H1 (cell line): ENCODE data around the gene C10orf120. TPM values are rescaled to one million over a fixed set of nuclear protein-coding genes. Genes with fewer than 3 reads are reported as not detected.

Source experiments
- CTCF ChIA-PET: fragments of 300-600 bp; sonication (Branson Sonifier 250); formaldehyde crosslinking; loops from one replicate; lab custom pipeline; 2021; ENCODE audit not compliant: partially characterized antibody; lab: Charles Lee
- POLR2A ChIA-PET: fragments of 300-600 bp; sonication (Branson Sonifier 250); formaldehyde crosslinking; loops from one replicate; lab custom pipeline; 2021; ENCODE audit warnings: inconsistent platforms; ENCODE audit not compliant: partially characterized antibody; lab: Charles Lee
- DNase-seq, 2 experiments: peaks; one replicate each; pipeline versions ENCODE4 v3.0.0 to v3.0.0-alpha.2; 2010 to 2022; ENCODE audit warnings: low spot score in 2 of 2, low read depth in 1 of 2, mixed read lengths in 1 of 2
- FAIRE-seq: peaks from 2 replicates; lab custom pipeline; 2011; peaks lifted over from hg19 to GRCh38; lab: Jason Lieb, UNC
- H2AFZ ChIP-seq: 2 replicates; pipeline ENCODE4 v1.8.1; 2012; ENCODE audit warnings: low read length, inconsistent platforms
- H2AK5ac ChIP-seq: 2 replicates; pipeline ENCODE4 v1.6.1; 2013; ENCODE audit warnings: low read depth, low read length
- H2BK120ac ChIP-seq: replicated peaks from 2 replicates; pipeline ENCODE3; 2013; ENCODE audit warnings: low read depth, low read length, inconsistent platforms
- H2BK12ac ChIP-seq: 2 replicates; pipeline ENCODE4 v1.6.1; 2013; ENCODE audit warnings: low read depth, low read length
- H2BK15ac ChIP-seq: 2 replicates; pipeline ENCODE4 v1.6.1; 2013; ENCODE audit warnings: low read length
- H2BK20ac ChIP-seq: 2 replicates; pipeline ENCODE4 v1.6.1; 2013; ENCODE audit warnings: low read length
- H2BK5ac ChIP-seq: 2 replicates; pipeline ENCODE4 v1.6.1; 2013; ENCODE audit warnings: low read depth, low read length
- H3K14ac ChIP-seq: 2 replicates; pipeline ENCODE4 v1.6.1; 2013; ENCODE audit warnings: inconsistent platforms; ENCODE audit not compliant: insufficient read length
- H3K18ac ChIP-seq: 2 replicates; pipeline ENCODE4 v1.6.1; 2013; ENCODE audit warnings: low read length; ENCODE audit errors: extremely low read depth
- H3K23ac ChIP-seq: 2 replicates; pipeline ENCODE4 v1.6.1; 2013; ENCODE audit warnings: inconsistent platforms; ENCODE audit not compliant: insufficient read length
- H3K23me2 ChIP-seq: 2 replicates; pipeline ENCODE4 v1.6.1; 2013; ENCODE audit warnings: low read depth, low read length
- H3K27ac ChIP-seq: 2 replicates; pipeline ENCODE4 v1.6.1; 2011; ENCODE audit warnings: low read depth, low read length, inconsistent platforms
- H3K27me3 ChIP-seq, 4 experiments: replicated peaks in 1 of 4; 1 replicate in 1 of 4; 2 replicates in 3 of 4; pipeline versions ENCODE4 v1.6.1 to v1.8.1; 2011 to 2013; ENCODE audit warnings: low read length in 3 of 4, mild to moderate bottlenecking in 3 of 4, inconsistent platforms in 2 of 4, mixed read lengths in 2 of 4, moderate library complexity in 1 of 4; ENCODE audit not compliant: control insufficient read depth in 3 of 4, insufficient read depth in 3 of 4; ENCODE audit errors: extremely low read depth in 1 of 4
- H3K36me3 ChIP-seq, 4 experiments: 2 replicates each; pipeline versions ENCODE4 v1.6.1 to v1.8.1; 2011 to 2013; ENCODE audit warnings: mild to moderate bottlenecking in 4 of 4, low read length in 3 of 4, moderate library complexity in 2 of 4, control low read depth in 1 of 4, inconsistent platforms in 1 of 4; ENCODE audit not compliant: insufficient read depth in 4 of 4, control insufficient read depth in 2 of 4
- H3K4ac ChIP-seq: replicated peaks from 2 replicates; pipeline ENCODE3; 2013; ENCODE audit warnings: low read length, low read depth, mixed read lengths, inconsistent platforms; ENCODE audit not compliant: insufficient read length
- H3K4me1 ChIP-seq, 4 experiments: replicated peaks in 1 of 4; 1 replicate in 1 of 4; 2 replicates in 3 of 4; pipeline versions ENCODE4 v1.6.1 to v1.8.1; 2011 to 2013; ENCODE audit warnings: low read length in 3 of 4, inconsistent platforms in 2 of 4, mixed read lengths in 1 of 4; ENCODE audit not compliant: insufficient read depth in 4 of 4, control insufficient read depth in 3 of 4
- H3K4me2 ChIP-seq, 2 experiments: 2 replicates each; pipeline versions ENCODE4 v1.6.1 to v1.8.1; 2011 to 2013; ENCODE audit warnings: low read depth in 2 of 2, low read length in 2 of 2, control low read depth in 1 of 2, inconsistent platforms in 1 of 2, mild to moderate bottlenecking in 1 of 2; ENCODE audit not compliant: insufficient read depth in 1 of 2
- H3K4me3 ChIP-seq, 4 experiments: fragments of 200-600, 300-600 bp in 1 of 4; sonication (generic), shearing (Covaris generic), sonication (Bioruptor Twin) in 1 of 4; 2 replicates each; pipeline versions ENCODE4 v1.5.1 to v1.8.1; 2011 to 2016; ENCODE audit warnings: low read length in 4 of 4, low read depth in 3 of 4, control low read depth in 2 of 4, inconsistent platforms in 2 of 4, mild to moderate bottlenecking in 2 of 4, mixed read lengths in 1 of 4, moderate library complexity in 1 of 4; ENCODE audit not compliant: insufficient read depth in 2 of 4; ENCODE audit errors: extremely low read depth in 1 of 4
- H3K56ac ChIP-seq: replicated peaks from 2 replicates; pipeline ENCODE3; 2013; ENCODE audit warnings: low read depth, mild to moderate bottlenecking, mixed read lengths, low read length, inconsistent platforms; ENCODE audit not compliant: insufficient read length
- H3K79me1 ChIP-seq: 2 replicates; pipeline ENCODE4 v1.6.1; 2013; ENCODE audit warnings: low read depth, low read length, control low read depth
- H3K79me2 ChIP-seq, 2 experiments: 2 replicates each; pipeline versions ENCODE4 v1.6.1 to v1.8.1; 2012 to 2013; ENCODE audit warnings: low read length in 2 of 2, mild to moderate bottlenecking in 2 of 2, inconsistent platforms in 1 of 2; ENCODE audit not compliant: insufficient read depth in 2 of 2, control insufficient read depth in 1 of 2
- H3K9ac ChIP-seq, 4 experiments: replicated peaks in 1 of 4; 1 replicate in 1 of 4; 2 replicates in 3 of 4; pipeline versions ENCODE4 v1.6.1 to v1.8.1; 2011 to 2013; ENCODE audit warnings: low read depth in 3 of 4, low read length in 3 of 4, control low read depth in 2 of 4, mild to moderate bottlenecking in 2 of 4, moderate library complexity in 2 of 4, inconsistent platforms in 1 of 4; ENCODE audit errors: extremely low read depth in 1 of 4
- H3K9me3 ChIP-seq, 2 experiments: 2 replicates each; pipeline versions ENCODE4 v1.6.1 to v1.8.1; 2012 to 2013; ENCODE audit warnings: mild to moderate bottlenecking in 2 of 2, moderate library complexity in 2 of 2, control low read depth in 1 of 2, inconsistent platforms in 1 of 2, low read depth in 1 of 2, low read length in 1 of 2, mixed read lengths in 1 of 2; ENCODE audit not compliant: insufficient read depth in 2 of 2
- H4K20me1 ChIP-seq, 2 experiments: replicated peaks in 1 of 2; 2 replicates each; pipeline versions ENCODE3 to v1.8.1; 2011 to 2013; ENCODE audit warnings: inconsistent platforms in 2 of 2, low read length in 2 of 2, mild to moderate bottlenecking in 1 of 2; ENCODE audit not compliant: insufficient read depth in 2 of 2, control insufficient read depth in 1 of 2
- H4K5ac ChIP-seq: 2 replicates; pipeline ENCODE4 v1.6.1; 2013; ENCODE audit warnings: low read length, low read depth, mixed read lengths, inconsistent platforms; ENCODE audit not compliant: insufficient read length
- H4K8ac ChIP-seq: 2 replicates; pipeline ENCODE4 v1.8.0; 2013; ENCODE audit warnings: mild to moderate bottlenecking, moderate library complexity, low read length, inconsistent platforms; ENCODE audit not compliant: insufficient read depth; ENCODE audit errors: extremely low read depth
- H4K91ac ChIP-seq: replicated peaks from 2 replicates; pipeline ENCODE3; 2013; ENCODE audit warnings: low read length, mixed read lengths, inconsistent platforms; ENCODE audit not compliant: insufficient read length
- ASH2L ChIP-seq: fragments of 200-600, 300-600 bp; sonication (generic); IDR thresholded peaks from one replicate; pipeline ENCODE4 v1.7.1; 2017; ENCODE audit warnings: low read length
- BACH1 ChIP-seq: IDR thresholded peaks from 2 replicates; pipeline ENCODE4 v1.6.1; 2012; ENCODE audit warnings: low read length, improper control_type of control experiment
- BCL11A ChIP-seq, 2 experiments: IDR thresholded peaks; one replicate each; pipeline ENCODE4 v1.6.1; 2011; ENCODE audit warnings: low read depth in 2 of 2, low read length in 2 of 2, mild to moderate bottlenecking in 2 of 2
- BRCA1 ChIP-seq: IDR thresholded peaks from 2 replicates; pipeline ENCODE4 v1.6.1; 2012; ENCODE audit warnings: low read depth, low read length, improper control_type of control experiment
- CBX8 ChIP-seq: fragments of 300-800, 300-1000 bp; sonication (generic); IDR thresholded peaks from 2 replicates; pipeline ENCODE4 v1.7.1; 2016; ENCODE audit warnings: low read depth, low read length, borderline replicate concordance
- EGR1 ChIP-seq: IDR thresholded peaks from 2 replicates; pipeline ENCODE4 v1.6.1; 2011; ENCODE audit warnings: low read depth, low read length, borderline replicate concordance
- EZH2 ChIP-seq: fragments of 200-600 bp; sonication (generic); IDR thresholded peaks from 2 replicates; pipeline ENCODE4 v1.7.1; 2012; ENCODE audit warnings: low read depth, mild to moderate bottlenecking, moderate library complexity, low read length, inconsistent platforms; ENCODE audit not compliant: severe bottlenecking
- JUN ChIP-seq: IDR thresholded peaks from 2 replicates; pipeline ENCODE4 v1.6.1; 2011; ENCODE audit warnings: low read depth, mild to moderate bottlenecking, improper control_type of control experiment, low read length
- KDM4A ChIP-seq: IDR thresholded peaks from one replicate; pipeline ENCODE4 v1.7.1; 2012; ENCODE audit warnings: low read depth, mild to moderate bottlenecking, moderate library complexity, low read length, inconsistent platforms; ENCODE audit not compliant: severe bottlenecking
- NRF1 ChIP-seq: IDR thresholded peaks from 2 replicates; pipeline ENCODE4 v1.6.1; 2011; ENCODE audit warnings: mild to moderate bottlenecking, low read depth, low read length, improper control_type of control experiment
- RXRA ChIP-seq: IDR thresholded peaks from 2 replicates; pipeline ENCODE4 v1.6.1; 2011; ENCODE audit warnings: low read depth, mild to moderate bottlenecking, low read length, moderate library complexity; ENCODE audit not compliant: insufficient read depth
- SIX5 ChIP-seq: IDR thresholded peaks from 2 replicates; pipeline ENCODE4 v1.6.1; 2011; ENCODE audit warnings: mild to moderate bottlenecking, low read depth, low read length
- SP4 ChIP-seq: IDR thresholded peaks from 2 replicates; pipeline ENCODE4 v1.6.1; 2012; ENCODE audit warnings: low read length, inconsistent platforms
- SUZ12 ChIP-seq: fragments of 200-600 bp; sonication (generic); IDR thresholded peaks from 2 replicates; pipeline ENCODE4 v1.6.1; 2012; ENCODE audit warnings: mild to moderate bottlenecking, inconsistent platforms, low read length, moderate library complexity, mixed read lengths
- TCF12 ChIP-seq: IDR thresholded peaks from 2 replicates; pipeline ENCODE4 v1.6.1; 2011; ENCODE audit warnings: low read depth, mild to moderate bottlenecking, low read length
- TEAD4 ChIP-seq: IDR thresholded peaks from 2 replicates; pipeline ENCODE4 v1.6.1; 2012; ENCODE audit warnings: low read depth, low read length, inconsistent platforms, mixed read lengths
- YY1 ChIP-seq: IDR thresholded peaks from 2 replicates; pipeline ENCODE4 v1.6.1; 2011; ENCODE audit warnings: low read depth, mild to moderate bottlenecking, low read length
- WGBS, 2 experiments: shearing (Covaris generic) in 1 of 2; methylation state at CpG; one replicate each; pipeline versions ENCODE4 v1.1.6 to v1.1.7; 2013 to 2015; ENCODE audit warnings: low lambda C conversion rate in 2 of 2, mixed read lengths in 2 of 2, inconsistent platforms in 1 of 2, low coverage in 1 of 2, missing lambda C conversion rate in 1 of 2; ENCODE audit not compliant: insufficient replicate concordance in 2 of 2, insufficient coverage in 1 of 2, insufficient read length in 1 of 2; ENCODE audit errors: extremely low coverage in 1 of 2, missing lambda C conversion rate in 1 of 2; 5-methylcytosine and 5-hydroxymethylcytosine counted together
- polyA plus RNA-seq, 7 experiments: library from polyadenylated mRNA; depleted of rRNA in 3 of 7; stranded (reverse) in 5 of 7; unstranded in 2 of 7; fragments of >200 nt in 5 of 7; fragments of 200-250 nt in 2 of 7; gene quantifications; 1 replicate in 5 of 7; 2 replicates in 1 of 7; 4 replicates in 1 of 7; pipeline versions ENCODE4 v1.2.1 to v1.2.3, GENCODE V29; 2011 to 2013; ENCODE audit warnings: missing spikeins in 2 of 7, mixed read lengths in 2 of 7
- total RNA-seq: library from RNA; stranded (reverse); fragmentation: NEBNext Ultra II Directional; extraction: Animal tissue kit (Norgen Biotek cat#: 25700); gene quantifications from 2 replicates; pipeline ENCODE4 v1.2.1, GENCODE V29; 2021

Gene C10orf120
- total and polyA plus RNA-seq, 2 of the 8 experiments (the other 6 are each of a cell fraction or from before 2014, with no cell fraction given): not detected

DNA sequence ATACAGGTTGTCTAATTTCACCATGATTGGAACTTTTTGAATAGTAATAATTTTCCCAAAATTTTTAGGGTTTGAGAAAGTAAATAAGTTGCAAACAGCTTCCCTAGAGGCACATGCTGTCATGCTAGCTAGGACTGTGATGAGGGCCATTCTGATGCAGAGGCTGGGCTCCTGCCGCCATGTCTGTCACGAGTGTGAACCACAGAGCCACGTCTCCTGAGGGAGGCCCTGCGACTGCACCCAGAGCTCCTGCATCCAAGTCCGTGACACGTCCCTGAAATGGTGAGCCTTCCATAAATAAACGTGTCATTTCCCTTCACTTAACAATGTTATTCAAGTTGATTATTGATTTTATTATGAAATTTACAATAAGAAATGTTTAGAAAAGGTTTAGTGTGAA is 40.0 kb downstream of the C10orf120 start:
- 87% methylated on average over 7 of the region's 7 CpGs; no CpG with 5 or more reads in 1 of the 2 experiments for WGBS, 2 experiments
- H3K23ac ChIP-seq: no peak overlapping the region
- H3K4ac ChIP-seq: no peak overlapping the region
- no peaks in the 10 kb centered on the region for H3K4me1 ChIP-seq
- no peak overlapping the region for H2BK20ac ChIP-seq
- H3K18ac ChIP-seq: no peak overlapping the region
- no peak overlapping the region for H3K27ac ChIP-seq
- no peak overlapping the region for H3K56ac ChIP-seq
- H3K9me3 ChIP-seq: no peaks in the 10 kb centered on the region
- no peak overlapping the region for H2AFZ ChIP-seq
- no peak overlapping the region for H3K9ac ChIP-seq
- no peak overlapping the region for H2BK5ac ChIP-seq
- no peaks in the 10 kb centered on the region for H3K23me2 ChIP-seq
- DNase-seq (no peak), FAIRE-seq (no peak)
- H3K14ac ChIP-seq: no peak overlapping the region
- H3K79me2 ChIP-seq: no peaks in the 10 kb centered on the region
- H3K4me3 ChIP-seq: no peak overlapping the region
- no peak overlapping the region for H2BK15ac ChIP-seq
- no peaks in the 10 kb centered on the region for H4K20me1 ChIP-seq
- no peak overlapping the region for H2BK12ac ChIP-seq
- ChIA-PET CTCF (interaction anchor here (0.7 to 4.9 kb wide), 4 partner anchors 10 to 365 kb away, joined by 3 to 39 read pairs (median 5); a partner anchor contains a TSS), POLR2A (no interaction called here)
- no peaks in the 10 kb centered on the region for H3K27me3 ChIP-seq
- no peak overlapping the region for H3K4me2 ChIP-seq
- H3K79me1 ChIP-seq: no peaks in the 10 kb centered on the region
- H4K91ac ChIP-seq: no peak overlapping the region
- no peak overlapping the region for H2BK120ac ChIP-seq
- no peak overlapping the region for H2AK5ac ChIP-seq
- H4K8ac ChIP-seq: no peak overlapping the region
- no peaks in the 10 kb centered on the region for H3K36me3 ChIP-seq
- H4K5ac ChIP-seq: no peak overlapping the region
- TF ChIP-seq SUZ12 (no peak), SP4 (no peak), BRCA1 (no peak), RXRA (no peak), YY1 (no peak), BCL11A (IDR thresholded peaks at IDR 0.05; ENCODE audit: low read depth in 2 of 2, low read length in 2 of 2) (no peak), SIX5 (no peak), EGR1 (no peak), NRF1 (no peak), BACH1 (no peak), KDM4A (no peak), ASH2L (no peak), TEAD4 (no peak), JUN (no peak), CBX8 (no peak), TCF12 (no peak), EZH2 (no peak)
